ENCODE measurements around the gene ZNF574. TPM values are rescaled to one million over a fixed set of nuclear protein-coding genes. Genes with fewer than 3 reads are reported as not detected.
"Not testable (repeated sequence)": the region's sequence is repeated elsewhere in the genome, so short reads cannot be mapped to it uniquely, and the experiment has no call there.

ZNF574 gene
- total and polyA plus RNA-seq, 2 of the 8 experiments (the other 6 are each of a cell fraction or from before 2014, with no cell fraction given) = 27.0 to 38.8 TPM

DNA sequence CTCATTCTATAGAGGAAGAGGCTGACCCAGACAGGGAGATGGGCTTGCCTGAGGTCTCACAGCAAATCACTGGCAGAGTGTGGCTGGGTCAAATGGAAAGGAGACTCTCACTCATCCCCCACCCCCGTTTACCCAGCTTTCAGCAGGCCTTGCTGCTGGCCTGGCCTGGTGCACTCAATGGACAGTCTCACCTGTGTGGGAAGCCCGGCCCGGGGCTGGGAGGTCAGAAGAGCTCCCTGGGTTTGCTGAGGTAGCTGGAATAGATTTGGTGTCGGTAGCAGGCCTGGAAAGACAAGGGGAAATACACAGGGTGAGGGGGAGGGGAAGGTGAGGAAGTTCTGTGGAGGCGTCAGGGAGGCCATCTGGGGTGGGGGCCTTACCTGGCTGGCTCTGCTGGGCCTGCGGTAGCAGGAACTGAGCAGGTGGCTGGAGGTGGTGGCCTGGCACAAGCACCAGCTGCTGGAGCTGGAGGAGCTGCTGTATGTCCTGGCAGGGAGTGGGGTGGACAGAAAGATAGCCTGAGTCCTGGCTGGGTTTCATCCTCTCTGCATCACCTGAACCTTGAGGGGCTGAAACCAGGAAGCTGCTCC, 23.5 kb downstream of the ZNF574 start (continued):
- TF ChIP-seq, protein P1, sequence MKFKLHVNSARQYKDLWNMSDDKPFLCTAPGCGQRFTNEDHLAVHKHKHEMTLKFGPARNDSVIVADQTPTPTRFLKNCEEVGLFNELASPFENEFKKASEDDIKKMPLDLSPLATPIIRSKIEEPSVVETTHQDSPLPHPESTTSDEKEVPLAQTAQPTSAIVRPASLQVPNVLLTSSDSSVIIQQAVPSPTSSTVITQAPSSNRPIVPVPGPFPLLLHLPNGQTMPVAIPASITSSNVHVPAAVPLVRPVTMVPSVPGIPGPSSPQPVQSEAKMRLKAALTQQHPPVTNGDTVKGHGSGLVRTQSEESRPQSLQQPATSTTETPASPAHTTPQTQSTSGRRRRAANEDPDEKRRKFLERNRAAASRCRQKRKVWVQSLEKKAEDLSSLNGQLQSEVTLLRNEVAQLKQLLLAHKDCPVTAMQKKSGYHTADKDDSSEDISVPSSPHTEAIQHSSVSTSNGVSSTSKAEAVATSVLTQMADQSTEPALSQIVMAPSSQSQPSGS (IDR thresholded peaks at IDR 0.05; ENCODE audit: low read length) = no peak
- TF ChIP-seq SRF (IDR thresholded peaks at IDR 0.05; ENCODE audit: low read depth, low read length) (no peak), SP4 (IDR thresholded peaks at IDR 0.05; ENCODE audit: low read length) (no peak), RBBP5 (IDR thresholded peaks at IDR 0.05; ENCODE audit: borderline replicate concordance, low read depth, low read length) (no peak), GABPA (IDR thresholded peaks at IDR 0.05; ENCODE audit: borderline replicate concordance, insufficient read depth, low read length) (no peak)

DNA sequence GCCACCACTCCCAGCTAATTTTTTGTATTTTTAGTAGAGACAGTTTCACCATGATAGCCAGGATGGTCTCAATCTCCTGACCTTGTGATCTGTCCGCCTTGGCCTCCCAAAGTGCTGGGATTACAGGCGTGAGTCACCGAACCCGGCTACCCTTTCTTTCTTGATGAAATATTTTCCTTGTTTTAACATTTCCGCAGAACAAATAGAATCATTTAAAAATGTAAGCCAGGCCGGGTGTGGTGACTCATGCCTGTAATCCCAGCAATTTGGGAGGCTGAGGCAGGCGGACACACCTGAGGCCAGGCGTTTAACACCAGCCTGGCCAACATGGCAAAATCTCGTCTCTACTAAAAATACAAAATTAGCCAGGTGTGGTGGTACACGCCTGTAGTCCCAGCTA, 24.3 kb downstream of the ZNF574 start:
- H2BK15ac ChIP-seq (ENCODE audit: low read length); H3K9me3 ChIP-seq (ENCODE audit: insufficient read depth in 2 of 2, low read depth in 1 of 2, low read length in 1 of 2); H3K56ac ChIP-seq (replicated peaks; ENCODE audit: insufficient read length, low read depth, low read length); H2BK12ac ChIP-seq (ENCODE audit: low read depth, low read length); H3K4ac ChIP-seq (replicated peaks; ENCODE audit: insufficient read length, low read depth, low read length); DNase-seq (ENCODE audit: low read depth in 1 of 2, low spot score in 2 of 2); H2AFZ ChIP-seq (ENCODE audit: low read length); H4K8ac ChIP-seq (ENCODE audit: extremely low read depth, insufficient read depth, low read length); H3K4me3 ChIP-seq (ENCODE audit: extremely low read depth in 1 of 4, insufficient read depth in 2 of 4, low read depth in 3 of 4, low read length in 4 of 4); H3K27me3 ChIP-seq (replicated peaks in 1 of 4; ENCODE audit: control insufficient read depth in 3 of 4, extremely low read depth in 1 of 4, insufficient read depth in 3 of 4, low read length in 3 of 4); H3K23me2 ChIP-seq (ENCODE audit: low read depth, low read length); H2BK20ac ChIP-seq (ENCODE audit: low read length); H3K79me1 ChIP-seq (ENCODE audit: low read depth, low read length); H4K5ac ChIP-seq (ENCODE audit: insufficient read length, low read depth, low read length); H3K36me3 ChIP-seq (ENCODE audit: control insufficient read depth in 2 of 4, insufficient read depth in 4 of 4, low read length in 3 of 4); H3K14ac ChIP-seq (ENCODE audit: insufficient read length); H3K18ac ChIP-seq (ENCODE audit: extremely low read depth, low read length); H4K20me1 ChIP-seq (replicated peaks in 1 of 2; ENCODE audit: control insufficient read depth in 1 of 2, insufficient read depth in 2 of 2, low read length in 2 of 2); H3K79me2 ChIP-seq (ENCODE audit: control insufficient read depth in 1 of 2, insufficient read depth in 2 of 2, low read length in 2 of 2); H3K23ac ChIP-seq (ENCODE audit: insufficient read length); H3K27ac ChIP-seq (ENCODE audit: low read depth, low read length); FAIRE-seq; H2BK120ac ChIP-seq (replicated peaks; ENCODE audit: low read depth, low read length); H3K4me2 ChIP-seq (ENCODE audit: insufficient read depth in 1 of 2, low read depth in 2 of 2, low read length in 2 of 2); H2AK5ac ChIP-seq (ENCODE audit: low read depth, low read length); H3K9ac ChIP-seq (replicated peaks in 1 of 4; ENCODE audit: extremely low read depth in 1 of 4, low read depth in 3 of 4, low read length in 3 of 4); H4K91ac ChIP-seq (replicated peaks; ENCODE audit: insufficient read length, low read length); H2BK5ac ChIP-seq (ENCODE audit: low read depth, low read length): not testable (repeated sequence)
- ChIA-PET CTCF (ENCODE audit: partially characterized antibody) (interaction anchor here (0.8 to 5.4 kb wide), 8 partner anchors 9 to 146 kb away, joined by 3 to 42 read pairs (median 6); partner anchors contain the start of gene POU2F2), POLR2A (ENCODE audit: partially characterized antibody) (interaction anchor here (1.4 to 1.6 kb wide), 2 partner anchors 9 to 19 kb away, joined by 3 to 10 read pairs; no protein-coding TSS in a partner anchor)
- peaks cover 0 to 15% (median 5%) of the 10 kb centered on the region in 4 experiments; a peak in 6 of 7 replicates for H3K4me1 ChIP-seq (replicated peaks in 1 of 4; ENCODE audit: control insufficient read depth in 3 of 4, insufficient read depth in 4 of 4, low read length in 3 of 4)
- WGBS, 2 experiments (ENCODE audit: extremely low coverage in 1 of 2, insufficient coverage in 1 of 2, insufficient read length in 1 of 2, insufficient replicate concordance in 2 of 2, low coverage in 1 of 2, low lambda C conversion rate in 2 of 2, missing lambda C conversion rate in 1 of 2) = 87% methylated on average over 10 of the region's 10 CpGs; no CpG with 5 or more reads in 1 of the 2 experiments
